SK-N-SH (cell line): Measurements from ENCODE around the gene MTREX. TPM values are rescaled to one million over a fixed set of nuclear protein-coding genes. Genes with fewer than 3 reads are reported as not detected.
"Not testable (repeated sequence)": the region's sequence is repeated elsewhere in the genome, so short reads cannot be mapped to it uniquely, and the experiment has no call there.

Source experiments
- CTCF ChIA-PET: fragments of 300-600, 350-600 bp; formaldehyde crosslinking; extraction: SDS; loops from one replicate; lab custom pipeline; 2021; lab: Yijun Ruan, JAX
- POLR2A ChIA-PET: fragments of 350-600 bp; sonication (Branson Sonifier 250); formaldehyde crosslinking; extraction: SDS; loops from one replicate; lab custom pipeline; 2020; ENCODE audit warnings: antibody characterized with exemption, inconsistent platforms; lab: Yijun Ruan, JAX
- DNase-seq: peaks from one replicate; pipeline ENCODE4 v3.0.0; 2012
- H2AFZ ChIP-seq: fragments of 200-600 bp; sonication (generic); 2 replicates; pipeline ENCODE4 v1.8.1; 2016; ENCODE audit warnings: antibody characterized with exemption, mild to moderate bottlenecking, low read depth
- H3F3A ChIP-seq: fragments of 200-600 bp; sonication (generic); replicated peaks from 2 replicates; pipeline ENCODE3; 2016; ENCODE audit warnings: antibody characterized with exemption, mild to moderate bottlenecking; ENCODE audit not compliant: insufficient read depth
- H3K27ac ChIP-seq, 2 experiments: fragments of 200-500 bp in 1 of 2; fragments of 200-600 bp in 1 of 2; sonication (Bioruptor generic) in 1 of 2; sonication (generic), shearing (Covaris generic) in 1 of 2; 2 replicates each; pipeline versions ENCODE4 v1.5.1 to v1.6.1; 2014 to 2016; ENCODE audit warnings: low read depth in 2 of 2, inconsistent platforms in 1 of 2, low read length in 1 of 2, mild to moderate bottlenecking in 1 of 2, mixed read lengths in 1 of 2
- H3K27me3 ChIP-seq: fragments of 200-600 bp; sonication (generic), shearing (Covaris generic); 2 replicates; pipeline ENCODE4 v1.6.1; 2016; ENCODE audit warnings: mixed run types; ENCODE audit not compliant: insufficient read depth
- H3K36me3 ChIP-seq, 2 experiments: fragments of 200-500 bp in 1 of 2; fragments of 200-600 bp in 1 of 2; sonication (Bioruptor generic) in 1 of 2; sonication (generic) in 1 of 2; replicated peaks in 1 of 2; 2 replicates each; pipeline versions ENCODE3 to v1.5.1; 2014 to 2016; ENCODE audit warnings: low read length in 1 of 2, mild to moderate bottlenecking in 1 of 2; ENCODE audit not compliant: insufficient read depth in 2 of 2, control insufficient read depth in 1 of 2
- H3K4me1 ChIP-seq, 2 experiments: fragments of 200-500 bp in 1 of 2; fragments of 200-600 bp in 1 of 2; sonication (Bioruptor generic) in 1 of 2; sonication (generic), shearing (Covaris generic) in 1 of 2; 2 replicates each; pipeline versions ENCODE4 v1.5.1 to v1.6.1; 2014 to 2016; ENCODE audit warnings: low read depth in 1 of 2, low read length in 1 of 2, mixed run types in 1 of 2; ENCODE audit not compliant: insufficient read depth in 2 of 2, control insufficient read depth in 1 of 2
- H3K4me2 ChIP-seq: fragments of 200-600 bp; sonication (generic), shearing (Covaris generic); 2 replicates; pipeline ENCODE4 v1.6.1; 2017; ENCODE audit warnings: mixed run types
- H3K4me3 ChIP-seq, 2 experiments: fragments of 200-500 bp in 1 of 2; fragments of 200-600 bp in 1 of 2; sonication (Bioruptor generic) in 1 of 2; sonication (generic), shearing (Covaris generic) in 1 of 2; 2 replicates each; pipeline versions ENCODE4 v1.5.1 to v1.8.1; 2014 to 2016; ENCODE audit warnings: low read depth in 2 of 2, inconsistent platforms in 1 of 2, low read length in 1 of 2, mild to moderate bottlenecking in 1 of 2, mixed read lengths in 1 of 2, moderate library complexity in 1 of 2
- H3K79me2 ChIP-seq: fragments of 200-600 bp; sonication (generic); 2 replicates; pipeline ENCODE4 v1.8.1; 2017; ENCODE audit warnings: mild to moderate bottlenecking; ENCODE audit not compliant: insufficient read depth
- H3K9ac ChIP-seq: fragments of 200-600 bp; sonication (generic); 2 replicates; pipeline ENCODE4 v1.6.1; 2017; ENCODE audit warnings: mixed run types
- H3K9me2 ChIP-seq: fragments of 200-600 bp; sonication (generic); 2 replicates; pipeline ENCODE4 v1.6.1; 2017; ENCODE audit warnings: mixed run types
- H3K9me3 ChIP-seq: fragments of 200-600 bp; sonication (generic); 2 replicates; pipeline ENCODE4 v1.6.1; 2017; ENCODE audit warnings: mixed run types, mild to moderate bottlenecking, moderate library complexity
- H4K20me1 ChIP-seq: fragments of 200-600 bp; sonication (generic); 2 replicates; pipeline ENCODE4 v1.6.1; 2017; ENCODE audit warnings: mild to moderate bottlenecking, mixed run types; ENCODE audit not compliant: insufficient read depth
- FOSL2 ChIP-seq: IDR thresholded peaks from 2 replicates; pipeline ENCODE4 v1.4.0; 2012; ENCODE audit warnings: low read depth, mild to moderate bottlenecking, moderate library complexity, borderline replicate concordance
- GATA2 ChIP-seq: sonication (generic); formaldehyde crosslinking; IDR thresholded peaks from 2 replicates; pipeline ENCODE4 v1.5.0; 2020; ENCODE audit warnings: mild to moderate bottlenecking, missing genetic modification reagents
- MXI1 ChIP-seq: IDR thresholded peaks from 2 replicates; pipeline ENCODE4 v1.6.1; 2012; ENCODE audit warnings: mild to moderate bottlenecking, low read depth, low read length, improper control_type of control experiment
- NFIC ChIP-seq: IDR thresholded peaks from 2 replicates; pipeline ENCODE4 v1.4.0; 2012; ENCODE audit warnings: borderline replicate concordance
- NRF1 ChIP-seq: IDR thresholded peaks from 2 replicates; pipeline ENCODE4 v1.6.1; 2012; ENCODE audit warnings: low read depth, mild to moderate bottlenecking, low read length
- TCF12 ChIP-seq: IDR thresholded peaks from 2 replicates; pipeline ENCODE4 v1.4.0; 2012
- USF1 ChIP-seq: IDR thresholded peaks from 2 replicates; pipeline ENCODE4 v1.4.0; 2012; ENCODE audit warnings: low read depth, borderline replicate concordance
- YY1 ChIP-seq: IDR thresholded peaks from 2 replicates; pipeline ENCODE4 v1.4.0; 2012; ENCODE audit warnings: low read depth, mild to moderate bottlenecking
- ZBTB33 ChIP-seq: IDR thresholded peaks from 2 replicates; pipeline ENCODE4 v1.4.0; 2012; ENCODE audit warnings: low read depth, borderline replicate concordance
- WGBS: methylation state at CpG from one replicate; pipeline ENCODE4 v1.1.6; 2017; ENCODE audit warnings: low lambda C conversion rate; 5-methylcytosine and 5-hydroxymethylcytosine counted together
- polyA plus RNA-seq, 3 experiments: library from polyadenylated mRNA; depleted of rRNA; stranded (reverse); fragments of >200 nt; gene quantifications; 2 replicates each; pipeline ENCODE4 v1.2.3, GENCODE V29; 2012

MTREX gene
- polyA plus RNA-seq, 1 of the 3 experiments (the other 2 are of a cell fraction): 11.2 TPM

- no peak overlapping the region for H3K4me2 ChIP-seq
- no peak overlapping the region for H2AFZ ChIP-seq
- H3K79me2 ChIP-seq: peaks cover 96% of the 10 kb centered on the region
- no peaks in the 10 kb centered on the region for H3K9me3 ChIP-seq
- H3K36me3 ChIP-seq: peaks cover 4 to 5% of the 10 kb centered on the region in 2 experiments
- no peak for DNase-seq
- no peak overlapping the region for H3K4me3 ChIP-seq
- peaks cover 7% of the 10 kb centered on the region; the same call in 1 of the 2 replicates for H4K20me1 ChIP-seq
- TF ChIP-seq NFIC (no peak), FOSL2 (no peak)
- TF ChIP-seq, all 33 proteins: peak for 0
- ChIA-PET CTCF (interaction anchor here (1.4 kb wide), 1 partner anchor 375 kb away, joined by 3 read pairs; no protein-coding TSS in a partner anchor), POLR2A (no interaction called here)
- Histone ChIP-seq H3K9me2 (no peaks in the 10 kb centered on the region), H3F3A (no peaks in the 10 kb centered on the region), H3K27me3 (no peaks in the 10 kb centered on the region), H3K4me1 (no peaks in the 10 kb centered on the region; a peak in 1 of 4 replicates), H3K27ac (no peak overlapping the region), H3K9ac (no peak overlapping the region)
Measured at GRCh38 chr5:55316837-55317236, 9.0 kb downstream of the MTREX start.

GRCh38 chr5:55318237-55318636 lies 10.4 kb downstream of the MTREX start:
- DNase-seq, H3K9me2 ChIP-seq, H3K4me1 ChIP-seq, H3F3A ChIP-seq, H2AFZ ChIP-seq, H3K9ac ChIP-seq, H3K27me3 ChIP-seq, H3K9me3 ChIP-seq, H4K20me1 ChIP-seq, H3K4me3 ChIP-seq, H3K27ac ChIP-seq, H3K4me2 ChIP-seq, POLR2A ChIA-PET, H3K36me3 ChIP-seq: not testable (repeated sequence)
- WGBS: 84% methylated on average over 4 of the region's 4 CpGs
- CTCF ChIA-PET: interaction anchor here (1.4 kb wide), 1 partner anchor 374 kb away, joined by 3 read pairs; no protein-coding TSS in a partner anchor
- peaks cover 82% of the 10 kb centered on the region for H3K79me2 ChIP-seq

GRCh38 chr5:55319491-55319890 lies 11.7 kb downstream of the MTREX start:
- no peaks in the 10 kb centered on the region for H3K27me3 ChIP-seq
- TF ChIP-seq TCF12 (no peak), ZBTB33 (no peak), YY1 (no peak), GATA2 (CRISPR knock-in tag) (no peak), MXI1 (no peak), NRF1 (no peak), USF1 (no peak)
- H3K9ac ChIP-seq: no peak overlapping the region
- CTCF ChIA-PET: interaction anchor here (0.8 to 1.1 kb wide), 3 partner anchors 9 to 372 kb away, joined by 3 to 5 read pairs (median 3); no protein-coding TSS in a partner anchor
- peaks cover 3 to 8% of the 10 kb centered on the region in 2 experiments for H3K36me3 ChIP-seq
- no peak for DNase-seq
- peaks cover 4% of the 10 kb centered on the region; the same call in 1 of the 2 replicates for H4K20me1 ChIP-seq
- H3K4me2 ChIP-seq: no peak overlapping the region
- WGBS: 42% methylated on average over 1 of the region's 1 CpG
- H3K79me2 ChIP-seq: peaks cover 70% of the 10 kb centered on the region
- POLR2A ChIA-PET: no interaction called here
- no peaks in the 10 kb centered on the region; a peak in 1 of 4 replicates for H3K4me1 ChIP-seq
- no peak overlapping the region for H3K27ac ChIP-seq
- no peak overlapping the region for H2AFZ ChIP-seq
- no peak overlapping the region for H3K4me3 ChIP-seq
- H3K9me2 ChIP-seq: no peaks in the 10 kb centered on the region
- no peaks in the 10 kb centered on the region for H3F3A ChIP-seq
- no peaks in the 10 kb centered on the region for H3K9me3 ChIP-seq
